Left lung (tissue), 14 donors: ENCODE measurements around the gene DTNA. TPM values are rescaled to one million over a fixed set of nuclear protein-coding genes. Genes with fewer than 3 reads are reported as not detected.
"Not testable (repeated sequence)": the region's sequence is repeated elsewhere in the genome, so short reads cannot be mapped to it uniquely, and the experiment has no call there.

Experiments
- ATAC-seq: fragments of 200-7000 bp; cut with Tn5 transposase; one replicate; pipeline ENCODE4 v1.9.1; 2020; ENCODE audit warnings: moderate library complexity
- DNase-seq, 4 donors: peaks; one replicate each; pipeline ENCODE4 v3.0.0-alpha.2; 2013 to 2020
- H3K27ac ChIP-seq, 2 donors: fragments of 200-600 bp; sonication (generic) in 1 of 2; one replicate each; pipeline versions ENCODE4 v1.5.0 to v1.8.0; 2020 to 2021
- H3K27me3 ChIP-seq, 2 donors: fragments of 200-600 bp; sonication (generic) in 1 of 2; one replicate each; pipeline versions ENCODE4 v1.5.0 to v1.8.0; 2020 to 2021
- H3K36me3 ChIP-seq, 2 donors: fragments of 200-600 bp; sonication (generic) in 1 of 2; one replicate each; pipeline versions ENCODE4 v1.5.0 to v1.8.0; 2020 to 2021
- H3K4me1 ChIP-seq, 2 donors: fragments of 200-600 bp; one replicate each; pipeline ENCODE4 v1.8.0; 2021
- H3K4me3 ChIP-seq, 2 donors: fragments of 200-600 bp; sonication (generic) in 1 of 2; one replicate each; pipeline versions ENCODE4 v1.5.0 to v1.8.0; 2020 to 2021; ENCODE audit warnings: mild to moderate bottlenecking in 1 of 2
- H3K9me3 ChIP-seq, 2 donors: fragments of 200-600 bp; sonication (generic) in 1 of 2; one replicate each; pipeline versions ENCODE4 v1.5.0 to v1.8.0; 2020 to 2021
- CTCF ChIP-seq, 2 donors: fragments of 200-600 bp; sonication (generic) in 1 of 2; IDR thresholded peaks; one replicate each; pipeline versions ENCODE4 v1.5.0 to v1.8.0; 2021; ENCODE audit warnings: antibody characterized with exemption in 2 of 2
- intact Hi-C, 2 donors: fragments of 100-400 bp; cut with DNase I; formaldehyde crosslinking; loops; one replicate each; pipeline versions ENCODE4 v1.11.2 to v1.14.2; 2022
- long read RNA-seq, 12 donors: library from polyadenylated mRNA in 2 of 12; unstranded in 2 of 12; transcript quantifications; one replicate each; pipeline ENCODE4 v2.0.0 and lab custom pipeline, GENCODE V29; 2019 to 2026
- polyA plus RNA-seq, 6 donors: library from polyadenylated mRNA; unstranded; fragments of 120-200 nt; gene quantifications; one replicate each; pipeline ENCODE4 v1.2.1, GENCODE V29; 2013; ENCODE audit not compliant: insufficient read length in 6 of 6
- total RNA-seq, 2 donors: library from RNA; stranded (reverse); fragmentation: NEBNext Ultra II Directional; extraction: Animal tissue kit (Norgen Biotek cat#: 25700); gene quantifications; one replicate each; pipeline ENCODE4 v1.2.1, GENCODE V29; 2021
- donor health status: DM: no; HTN: yes; CAD: no.
- donor health status: DM: no; HTN: no; CAD: no.

Gene DTNA
- 10 to 100 TPM; 12.0 to 12.7 TPM for total RNA-seq
- 10 to 100 TPM in 3 of 6 donors, 1 to 10 TPM in 3; 3.7 to 13.1 (median 10.0) TPM for polyA plus RNA-seq
- long read RNA-seq, donor 1: 0 reads
- long read RNA-seq, donor 2, partial matches to known transcripts: 0 of 1 reads
- long read RNA-seq, donor 2, other reads (novel, unspliced or antisense): 0 of 1 reads
- long read RNA-seq, donor 3: 0 reads
- long read RNA-seq, donor 4, partial matches to known transcripts: 0 of 1 reads
- long read RNA-seq, donor 4, other reads (novel, unspliced or antisense): 0 of 1 reads
- long read RNA-seq, donor 5: 0 reads
- long read RNA-seq, donor 6, partial matches to known transcripts: 0 of 1 reads
- long read RNA-seq, donor 6, other reads (novel, unspliced or antisense): 0 of 1 reads
- long read RNA-seq, donor 7: 0 reads
- long read RNA-seq, donor 8: 0 reads
- long read RNA-seq, donor 9: 0 reads
- long read RNA-seq, donor 10, partial matches to known transcripts: 1 of 2 reads
- long read RNA-seq, donor 10, other reads (novel, unspliced or antisense): 1 of 2 reads
- long read RNA-seq, donor 11: 0 reads
- long read RNA-seq, donor 12: 0 reads

GRCh38 chr18:34709750-34710441 is at the start of gene DTNA:
TSS of gene DTNA (plus strand) at chr18:34710298. CDS start at chr18:34755977, 45,679 bp downstream.
- Histone ChIP-seq H3K27me3 (no peaks in the 10 kb centered on the region), H3K36me3 (no peaks in the 10 kb centered on the region), H3K27ac (peak within 1 kb of the TSS; percentile 54 to 72), H3K9me3 (no peaks in the 10 kb centered on the region), H3K4me1 (peaks cover 9 to 16% of the 10 kb centered on the region in 2 donors), H3K4me3 (no peak within 1 kb of the TSS)
- ATAC-seq (peak; percentile 81), DNase-seq (peak in 2 of 4 donors; percentile 89 to 92)
- TF ChIP-seq CTCF (IDR thresholded peaks at IDR 0.05): no peak
- intact Hi-C loops: no loop called here

- Histone ChIP-seq H3K9me3 (no peaks in the 10 kb centered on the region), H3K36me3 (no peaks in the 10 kb centered on the region), H3K27ac (peak overlapping the region in 1 of 2 donors; percentile 45), H3K4me3 (no peak overlapping the region), H3K27me3 (no peaks in the 10 kb centered on the region), H3K4me1 (no peaks in the 10 kb centered on the region)
- ATAC-seq (no peak), DNase-seq (no peak)
- no peak for TF ChIP-seq CTCF (IDR thresholded peaks at IDR 0.05)
- intact Hi-C loops: no loop called here
These were observed 49.5 kb upstream of the DTNA start for GRCh38 chr18:34660572-34660971.

- no peaks in the 10 kb centered on the region for H3K36me3 ChIP-seq
- peak; percentile 69 to 75 for TF ChIP-seq CTCF (IDR thresholded peaks at IDR 0.05)
- intact Hi-C loops: no loop called here
- no peaks in the 10 kb centered on the region for H3K9me3 ChIP-seq
- no peak overlapping the region for H3K27ac ChIP-seq
- ATAC-seq: peak; percentile 80
- H3K27me3 ChIP-seq: no peaks in the 10 kb centered on the region
- no peak overlapping the region for H3K4me3 ChIP-seq
- DNase-seq: peak in 2 of 4 donors; percentile 27 to 30
- H3K4me1 ChIP-seq: no peaks in the 10 kb centered on the region
These were observed 48.5 kb upstream of the DTNA start for GRCh38 chr18:34661464-34662087.

GRCh38 chr18:34676816-34677574 is 33.1 kb upstream of the DTNA start:
- H3K4me3 ChIP-seq: no peak overlapping the region
- intact Hi-C loops: no loop called here
- H3K36me3 ChIP-seq: no peaks in the 10 kb centered on the region
- DNase-seq (no peak), ATAC-seq (no peak)
- H3K9me3 ChIP-seq: no peaks in the 10 kb centered on the region
- no peaks in the 10 kb centered on the region for H3K4me1 ChIP-seq
- TF ChIP-seq CTCF (IDR thresholded peaks at IDR 0.05): no peak
- no peaks in the 10 kb centered on the region for H3K27me3 ChIP-seq
- no peak overlapping the region for H3K27ac ChIP-seq

GRCh38 chr18:34689750-34690149 is 20.3 kb upstream of the DTNA start:
- not testable (repeated sequence) for H3K4me3 ChIP-seq, ATAC-seq

More at GRCh38 chr18:34689750-34690149, 20.3 kb upstream of the DTNA start:
- H3K36me3 ChIP-seq, H3K4me1 ChIP-seq, H3K27me3 ChIP-seq, H3K9me3 ChIP-seq, intact Hi-C loops, DNase-seq, H3K27ac ChIP-seq: not testable (repeated sequence)
